WTC11 (cell line): ENCODE measurements around the gene TBC1D8B. TPM values are rescaled to one million over a fixed set of nuclear protein-coding genes. Genes with fewer than 3 reads are reported as not detected.
"Not testable (repeated sequence)": the region's sequence is repeated elsewhere in the genome, so short reads cannot be mapped to it uniquely, and the experiment has no call there.

Experiments
- ATAC-seq: fragments of 200-7000 bp; cut with Tn5 transposase; 2 replicates; pipeline ENCODE4 v1.10.0; 2021; ENCODE audit warnings: mild to moderate bottlenecking, moderate library complexity
- CTCF ChIA-PET: fragments of 300-600 bp; sonication (Branson Sonifier 250); formaldehyde crosslinking; loops from one replicate; lab custom pipeline; 2021; ENCODE audit warnings: antibody characterized with exemption; lab: Charles Lee
- POLR2A ChIA-PET: fragments of 350-600 bp; sonication (Branson Sonifier 250); formaldehyde crosslinking; loops from one replicate; lab custom pipeline; 2021; ENCODE audit warnings: antibody characterized with exemption; lab: Charles Lee
- DNase-seq: peaks from one replicate; pipeline ENCODE4 v3.0.0; 2021; ENCODE audit warnings: low spot score
- H3K27ac Mint-ChIP-seq: 2 replicates; pipeline ENCODE4 v1.8.0; 2021; ENCODE audit warnings: mixed read lengths
- H3K27me3 Mint-ChIP-seq: 2 replicates; pipeline ENCODE4 v1.8.0; 2021; ENCODE audit warnings: low read depth, mild to moderate bottlenecking, moderate library complexity, mixed read lengths
- H3K36me3 Mint-ChIP-seq: 2 replicates; pipeline ENCODE4 v1.8.0; 2021; ENCODE audit warnings: mixed read lengths
- H3K4me1 Mint-ChIP-seq: 2 replicates; pipeline ENCODE4 v1.8.0; 2022; ENCODE audit warnings: mixed read lengths
- H3K4me3 Mint-ChIP-seq: 2 replicates; pipeline ENCODE4 v1.8.0; 2021; ENCODE audit warnings: mild to moderate bottlenecking, moderate library complexity, mixed read lengths
- H3K9me3 Mint-ChIP-seq: 2 replicates; pipeline ENCODE4 v1.8.0; 2021; ENCODE audit warnings: mixed read lengths
- AFF4 ChIP-seq: sonication (generic); formaldehyde crosslinking; IDR thresholded peaks from 2 replicates; pipeline ENCODE4 v1.8.1; 2023; ENCODE audit warnings: mild to moderate bottlenecking, missing genetic modification reagents, borderline replicate concordance
- ATF1 ChIP-seq: sonication (generic); formaldehyde crosslinking; IDR thresholded peaks from 2 replicates; pipeline ENCODE4 v1.8.1; 2023; ENCODE audit warnings: mild to moderate bottlenecking, moderate library complexity, missing genetic modification reagents
- CREM ChIP-seq: sonication (generic); formaldehyde crosslinking; IDR thresholded peaks from 2 replicates; pipeline ENCODE4 v1.8.1; 2022; ENCODE audit warnings: mild to moderate bottlenecking, missing genetic modification reagents, moderate library complexity
- E2F5 ChIP-seq: sonication (generic); formaldehyde crosslinking; IDR thresholded peaks from 2 replicates; pipeline ENCODE4 v1.8.1; 2022; ENCODE audit warnings: mild to moderate bottlenecking, moderate library complexity, missing genetic modification reagents
- ELF4 ChIP-seq: sonication (generic); formaldehyde crosslinking; IDR thresholded peaks from 2 replicates; pipeline ENCODE4 v1.8.1; 2022; ENCODE audit warnings: low read depth, mild to moderate bottlenecking, moderate library complexity, missing genetic modification reagents
- ERG ChIP-seq: fragments of 250-450 bp; sonication (Bioruptor Pico); IDR thresholded peaks from 2 replicates; pipeline ENCODE4 v1.8.0; 2021; ENCODE audit warnings: mild to moderate bottlenecking
- FOXJ3 ChIP-seq: sonication (generic); formaldehyde crosslinking; IDR thresholded peaks from 2 replicates; pipeline ENCODE4 v1.9.0; 2021; ENCODE audit warnings: missing genetic modification reagents, mild to moderate bottlenecking, borderline replicate concordance
- IRF1 ChIP-seq: sonication (generic); formaldehyde crosslinking; IDR thresholded peaks from 2 replicates; pipeline ENCODE4 v1.8.0; 2023; ENCODE audit warnings: missing genetic modification reagents
- JUN ChIP-seq: sonication (generic); formaldehyde crosslinking; IDR thresholded peaks from 2 replicates; pipeline ENCODE4 v1.8.0; 2023; ENCODE audit warnings: mild to moderate bottlenecking, missing genetic modification reagents
- KAT7 ChIP-seq: sonication (generic); formaldehyde crosslinking; IDR thresholded peaks from 2 replicates; pipeline ENCODE4 v1.8.1; 2023; ENCODE audit warnings: missing genetic modification reagents, mild to moderate bottlenecking, borderline replicate concordance
- NFYB ChIP-seq: sonication (generic); formaldehyde crosslinking; conservative IDR thresholded peaks from 2 replicates; pipeline ENCODE4 v1.8.0; 2022; ENCODE audit warnings: low read depth, missing genetic modification reagents
- NR2C2 ChIP-seq: sonication (generic); formaldehyde crosslinking; IDR thresholded peaks from 2 replicates; pipeline ENCODE4 v1.8.0; 2022; ENCODE audit warnings: mild to moderate bottlenecking, missing genetic modification reagents
- NR3C1 ChIP-seq: sonication (generic); formaldehyde crosslinking; conservative IDR thresholded peaks from 2 replicates; pipeline ENCODE4 v1.8.1; 2023; ENCODE audit warnings: low read depth, mild to moderate bottlenecking, missing genetic modification reagents
- PRRX2 ChIP-seq: fragments of 250-450 bp; sonication (Bioruptor Pico); IDR thresholded peaks from 2 replicates; pipeline ENCODE4 v1.8.0; 2021; ENCODE audit warnings: mild to moderate bottlenecking
- RELA ChIP-seq: sonication (generic); formaldehyde crosslinking; IDR thresholded peaks from 2 replicates; pipeline ENCODE4 v1.8.1; 2022; ENCODE audit warnings: missing genetic modification reagents, mild to moderate bottlenecking, borderline replicate concordance
- TCF7 ChIP-seq: sonication (generic); formaldehyde crosslinking; IDR thresholded peaks from 2 replicates; pipeline ENCODE4 v1.8.0; 2022; ENCODE audit warnings: mild to moderate bottlenecking, low read depth, missing genetic modification reagents, moderate library complexity
- TEAD1 ChIP-seq: sonication (generic); formaldehyde crosslinking; IDR thresholded peaks from 2 replicates; pipeline ENCODE4 v1.8.0; 2022; ENCODE audit warnings: mild to moderate bottlenecking, missing genetic modification reagents
- ZBTB43 ChIP-seq: sonication (generic); formaldehyde crosslinking; IDR thresholded peaks from 2 replicates; pipeline ENCODE4 v1.8.1; 2023; ENCODE audit warnings: mild to moderate bottlenecking, missing genetic modification reagents
- total RNA-seq: library from RNA; stranded (reverse); gene quantifications from 3 replicates; pipeline ENCODE4 v1.2.3, GENCODE V29; 2021
- TF ChIP-seq, protein P1 (sequence below): fragments of 250-450 bp; sonication (Bioruptor Pico); IDR thresholded peaks from 2 replicates; pipeline ENCODE4 v1.9.0; 2021; ENCODE audit warnings: mild to moderate bottlenecking
- TF ChIP-seq, protein P2 (sequence below): sonication (generic); formaldehyde crosslinking; IDR thresholded peaks from 2 replicates; pipeline ENCODE4 v1.8.0; 2022; ENCODE audit warnings: mild to moderate bottlenecking, missing genetic modification reagents

Gene TBC1D8B
- total RNA-seq, 1 experiment from 2014 or later: 6.3 TPM

DNA sequence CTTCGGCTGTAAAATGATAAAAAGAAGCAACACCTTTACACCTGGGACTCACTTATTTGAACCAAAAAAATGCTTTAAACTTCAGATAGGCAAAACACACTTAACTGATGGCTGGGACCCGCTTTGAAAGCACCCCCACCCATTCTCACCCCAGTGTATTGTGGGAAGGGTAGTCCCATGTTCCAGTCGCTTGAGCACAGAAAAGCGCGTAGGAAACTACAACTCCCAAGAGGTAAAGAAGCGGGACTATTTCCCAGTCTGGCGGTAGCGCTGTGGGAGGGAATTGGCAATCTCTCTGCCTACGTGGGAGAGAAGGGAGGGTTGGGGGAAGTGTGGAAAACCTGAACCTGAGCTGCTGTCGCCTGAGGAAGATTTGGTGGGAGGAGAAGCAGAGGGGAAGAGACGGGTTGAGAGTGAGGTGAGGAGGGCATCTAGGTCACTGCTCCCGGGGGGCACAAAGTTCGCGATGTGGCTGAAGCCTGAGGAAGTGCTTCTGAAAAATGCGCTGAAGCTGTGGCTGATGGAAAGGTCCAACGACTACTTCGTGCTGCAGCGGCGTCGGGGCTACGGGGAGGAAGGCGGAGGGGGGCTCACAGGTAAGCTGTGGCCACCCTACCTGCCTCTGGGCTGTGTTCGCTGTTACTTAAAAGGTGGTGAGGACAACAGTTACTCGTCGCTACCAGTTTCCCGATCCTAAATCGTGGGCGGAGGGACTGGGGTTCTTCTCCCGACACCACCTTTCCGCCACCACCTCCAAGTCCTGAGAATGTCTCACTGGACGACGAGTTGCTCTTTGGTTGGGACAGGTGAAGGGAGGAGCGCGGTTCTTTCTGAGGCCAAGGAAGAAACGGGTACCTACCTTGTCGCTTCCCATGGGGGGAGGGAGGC is at the start of gene TBC1D8B (continued):
- no peak for TF ChIP-seq ZBTB43 (CRISPR knock-in tag)
- TF ChIP-seq TEAD1: 0 out of 2 replicates have a peak, but pooled peaks have one; percentile 16
- TF ChIP-seq AFF4 (CRISPR knock-in tag): no peak
- no peak for TF ChIP-seq FOXJ3 (CRISPR knock-in tag)
- TF ChIP-seq IRF1: no peak
- TF ChIP-seq TCF7 (CRISPR knock-in tag): no peak
- TF ChIP-seq ELF4: no peak
- no peak for TF ChIP-seq NFYB
- TF ChIP-seq E2F5 (CRISPR knock-in tag): no peak

GRCh38 chrX:106769288-106769687 is 33.2 kb upstream of the TBC1D8B start:
- POLR2A ChIA-PET, CTCF ChIA-PET, H3K36me3 Mint-ChIP-seq, DNase-seq, H3K4me1 Mint-ChIP-seq, H3K27ac Mint-ChIP-seq, H3K27me3 Mint-ChIP-seq, H3K4me3 Mint-ChIP-seq, ATAC-seq, H3K9me3 Mint-ChIP-seq: not testable (repeated sequence)

- no peak for ATAC-seq
- H3K36me3 Mint-ChIP-seq: peaks cover 8% of the 10 kb centered on the region; the same call in 1 of the 2 replicates
- no peak for TF ChIP-seq NR3C1
- no peak for TF ChIP-seq KAT7 (CRISPR knock-in tag)
- TF ChIP-seq JUN (CRISPR knock-in tag): no peak
- no peak for TF ChIP-seq TCF7 (CRISPR knock-in tag)
- TF ChIP-seq PRRX2 (CRISPR knock-in tag): no peak
- TF ChIP-seq ERG: no peak
- TF ChIP-seq NFYB: no peak
- TF ChIP-seq, protein P1, sequence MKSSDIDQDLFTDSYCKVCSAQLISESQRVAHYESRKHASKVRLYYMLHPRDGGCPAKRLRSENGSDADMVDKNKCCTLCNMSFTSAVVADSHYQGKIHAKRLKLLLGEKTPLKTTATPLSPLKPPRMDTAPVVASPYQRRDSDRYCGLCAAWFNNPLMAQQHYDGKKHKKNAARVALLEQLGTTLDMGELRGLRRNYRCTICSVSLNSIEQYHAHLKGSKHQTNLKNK: no peak
- no peak for TF ChIP-seq ZBTB43 (CRISPR knock-in tag)
- TF ChIP-seq, protein P2, sequence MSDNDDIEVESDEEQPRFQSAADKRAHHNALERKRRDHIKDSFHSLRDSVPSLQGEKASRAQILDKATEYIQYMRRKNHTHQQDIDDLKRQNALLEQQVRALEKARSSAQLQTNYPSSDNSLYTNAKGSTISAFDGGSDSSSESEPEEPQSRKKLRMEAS: no peak
- no peak for TF ChIP-seq ATF1 (CRISPR knock-in tag)
- TF ChIP-seq CREM (CRISPR knock-in tag): no peak
- no peak for TF ChIP-seq RELA (CRISPR knock-in tag)
- TF ChIP-seq NR2C2 (CRISPR knock-in tag): no peak
- ChIA-PET POLR2A (no interaction called here), CTCF (no interaction called here)
- no peak overlapping the region for H3K27ac Mint-ChIP-seq
- H3K4me1 Mint-ChIP-seq: no peaks in the 10 kb centered on the region
- no peak overlapping the region for H3K4me3 Mint-ChIP-seq
- peaks cover 4% of the 10 kb centered on the region; the same call in 1 of the 2 replicates for H3K27me3 Mint-ChIP-seq
- DNase-seq: no peak
- no peaks in the 10 kb centered on the region; the same call in 1 of the 2 replicates for H3K9me3 Mint-ChIP-seq
These were observed 27.5 kb upstream of the TBC1D8B start for GRCh38 chrX:106774981-106775380.
